NCI-H2196 (cell line): ENCODE measurements around the gene L3MBTL1.
"Not testable (repeated sequence)": the region's sequence is repeated elsewhere in the genome, so short reads cannot be mapped to it uniquely, and the experiment has no call there.

Experiments used
- DNase-seq: peaks from one replicate; lab custom pipeline; 2025; ENCODE audit not compliant: unreplicated experiment; lab: John Stamatoyannopoulos, UW

L3MBTL1 gene

DNA sequence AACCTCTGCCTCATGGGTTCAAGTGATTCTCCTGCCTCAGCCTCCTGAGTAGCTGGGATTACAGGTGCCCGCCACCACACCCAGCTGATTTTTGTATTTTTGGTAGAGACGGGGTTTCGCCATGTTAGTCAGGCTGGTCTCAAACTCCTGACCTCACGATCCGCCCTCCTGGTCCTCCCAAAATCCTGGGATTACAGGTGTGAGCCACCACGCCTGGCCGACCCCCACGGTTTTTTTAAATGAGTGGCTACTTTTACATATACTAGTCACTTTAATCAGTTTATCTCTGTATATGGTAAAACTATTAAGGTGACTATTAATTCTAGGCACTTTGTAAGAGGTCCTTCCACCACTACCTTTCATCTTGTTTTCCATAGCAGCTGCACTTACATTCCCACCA lies 5.5 kb upstream of the L3MBTL1 start:
- not testable (repeated sequence) for DNase-seq

DNA sequence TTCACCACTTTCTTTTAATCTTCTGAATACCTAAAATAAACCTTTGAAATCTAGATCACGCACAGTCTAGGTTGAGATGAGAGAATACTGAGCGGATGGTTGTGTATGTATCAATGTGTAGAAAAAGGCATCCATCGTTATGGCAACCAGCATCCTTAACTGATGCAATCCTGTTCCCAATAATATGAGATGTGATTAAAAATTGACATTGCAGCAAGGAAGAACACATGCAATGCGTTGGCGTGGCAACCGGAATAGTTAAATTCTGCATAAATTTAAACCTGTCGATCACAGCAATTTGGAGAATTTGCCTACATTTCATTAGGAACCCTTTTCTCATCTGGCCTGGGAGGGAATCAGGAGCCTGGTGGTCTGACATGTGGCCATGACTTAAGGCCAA lies 1.3 kb upstream of the L3MBTL1 start:
- no peak for DNase-seq

DNA sequence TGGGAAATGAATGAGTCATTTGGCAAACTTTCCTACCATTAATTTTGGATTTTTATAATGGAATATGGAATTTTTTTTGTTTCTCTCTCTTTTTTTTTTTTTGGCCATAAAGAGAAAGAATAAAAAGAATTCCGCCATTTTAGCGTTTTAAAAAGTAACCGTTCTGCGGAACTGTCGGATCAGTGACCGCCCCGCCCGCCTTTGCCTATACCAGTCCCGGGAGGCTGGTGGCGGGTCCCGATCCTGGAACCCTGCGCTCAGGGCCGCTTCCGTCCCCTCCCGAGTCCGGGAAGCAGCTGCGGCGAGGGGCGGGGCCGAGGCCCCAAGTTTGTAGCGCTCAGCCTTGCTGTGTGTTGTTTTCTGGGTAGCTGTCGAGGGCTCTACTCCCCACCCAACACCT lies 609 bp downstream of the L3MBTL1 start:
- DNase-seq, result no peak

DNA sequence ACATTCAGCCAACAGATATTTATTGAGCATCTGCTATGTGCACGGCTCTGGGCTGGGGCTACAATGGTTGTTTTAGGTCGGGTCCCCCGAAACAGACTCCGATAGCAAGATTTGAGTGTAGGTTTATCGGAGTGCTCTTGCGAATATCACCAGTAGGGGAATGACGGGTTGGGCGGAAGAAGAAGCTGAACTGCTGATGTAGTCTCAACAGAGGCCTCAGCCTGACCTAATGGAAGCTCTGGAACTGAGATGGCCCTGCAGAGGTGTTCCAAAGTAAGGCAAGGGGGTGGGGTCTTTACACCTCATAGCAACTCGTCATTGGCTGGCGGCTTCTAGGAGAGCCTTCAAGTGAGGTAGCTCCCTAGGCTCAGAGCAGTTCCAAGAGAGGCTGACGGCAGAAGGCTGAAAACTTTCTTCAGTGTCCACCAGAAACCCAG lies 1.1 kb downstream of the L3MBTL1 start:
- DNase-seq, result no peak

DNA sequence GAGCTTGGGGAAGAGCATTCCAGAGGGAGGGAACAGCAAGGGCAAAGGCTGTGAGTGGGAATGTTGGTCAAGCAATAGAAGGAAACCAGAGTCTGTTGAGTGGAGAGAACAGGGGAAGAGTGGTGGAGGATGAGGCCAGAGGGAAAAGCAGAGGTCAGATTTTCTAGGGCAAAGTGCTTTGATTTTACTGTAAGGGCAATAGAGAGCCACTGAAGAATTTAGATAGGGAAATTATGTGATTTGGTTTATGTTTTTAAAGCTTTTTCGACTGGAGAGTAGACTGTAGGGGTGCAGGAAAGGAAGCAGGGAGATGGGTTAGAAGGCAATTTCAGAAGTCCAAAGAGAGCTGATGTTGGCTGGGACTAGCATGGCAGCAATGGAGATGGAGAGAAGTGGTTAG lies 4.4 kb downstream of the L3MBTL1 start:
- DNase-seq, result no peak

DNA sequence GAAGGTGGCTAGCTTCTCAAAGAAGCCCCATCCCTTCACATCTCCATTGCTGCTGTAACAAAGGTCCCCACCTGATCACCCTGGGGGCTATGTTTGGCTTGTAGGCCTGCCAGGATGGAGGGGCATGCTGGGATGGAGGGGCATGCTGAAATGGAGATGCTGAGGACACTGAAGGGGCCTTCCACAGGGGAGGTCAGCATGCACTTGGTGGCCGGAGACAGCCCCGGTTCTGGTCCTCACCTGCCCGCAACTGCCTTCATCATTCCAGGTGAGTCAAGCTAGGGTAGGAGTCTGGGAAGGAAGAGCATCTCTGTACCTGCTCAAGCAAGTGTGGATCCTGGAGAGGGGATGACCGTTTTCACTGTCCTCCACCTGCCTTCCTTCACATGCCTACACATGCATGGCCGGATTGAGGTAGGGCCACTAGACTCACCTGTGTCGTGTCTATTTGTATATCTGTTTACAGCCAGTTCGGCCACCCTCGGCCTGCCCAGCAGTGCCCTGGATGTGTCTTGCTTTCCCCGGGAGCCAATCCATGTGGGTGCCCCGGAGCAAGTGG lies 6.0 kb downstream of the L3MBTL1 start:
- DNase-seq, result no peak

DNA sequence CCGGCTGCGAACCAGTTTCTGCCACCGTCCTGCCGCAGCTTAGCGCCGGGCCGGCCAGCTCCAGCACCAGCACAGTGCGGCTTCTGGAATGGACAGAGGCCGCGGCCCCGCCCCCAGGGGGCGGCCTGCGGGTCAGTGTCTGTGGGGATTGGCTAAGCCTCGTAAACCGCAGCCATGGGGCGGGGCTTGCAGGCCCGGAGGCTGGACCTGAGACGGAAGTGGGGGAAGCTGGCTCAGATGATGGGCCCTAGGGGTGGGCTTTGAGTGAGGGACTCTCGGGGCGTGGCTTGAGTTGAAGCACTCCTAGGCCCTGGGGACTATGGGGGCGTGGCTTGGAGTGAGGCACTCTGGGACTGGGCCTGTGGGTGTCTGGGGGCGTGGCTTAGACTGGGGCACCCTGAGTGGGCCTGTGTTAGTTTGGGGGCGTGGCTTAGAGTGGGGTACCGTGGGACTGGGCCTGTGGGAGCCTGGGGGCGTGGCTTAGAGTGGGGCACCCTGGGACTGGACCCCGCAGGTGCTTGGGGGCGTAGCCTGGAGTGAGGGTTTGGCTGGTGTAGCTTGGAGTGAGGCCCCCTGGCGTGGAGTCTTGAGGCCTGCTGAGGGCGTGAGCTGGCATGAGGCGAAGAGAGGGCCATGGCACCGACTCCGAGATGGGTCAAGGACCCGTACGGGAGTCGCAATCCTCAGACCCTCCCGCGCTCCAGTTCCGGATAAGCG lies 6.6 kb downstream of the L3MBTL1 start:
- peak; percentile 96 for DNase-seq

DNA sequence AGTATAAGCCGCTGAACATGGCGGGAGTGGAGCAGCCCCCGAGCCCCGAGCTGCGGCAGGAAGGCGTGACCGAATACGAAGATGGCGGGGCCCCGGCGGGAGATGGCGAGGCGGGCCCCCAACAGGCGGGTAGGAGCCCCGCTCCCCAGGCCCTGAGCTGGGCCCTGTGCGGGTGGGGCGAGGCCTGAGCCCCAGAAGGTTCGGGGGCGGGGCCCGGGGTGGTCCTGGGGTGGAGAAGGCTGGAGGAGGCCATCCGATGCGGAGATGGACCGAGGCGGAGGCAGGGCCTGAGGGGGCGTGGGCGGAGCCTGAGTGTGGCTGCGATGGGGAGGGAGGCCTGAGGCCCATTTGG lies 7.1 kb downstream of the L3MBTL1 start:
- DNase-seq, result peak; percentile 24

DNA sequence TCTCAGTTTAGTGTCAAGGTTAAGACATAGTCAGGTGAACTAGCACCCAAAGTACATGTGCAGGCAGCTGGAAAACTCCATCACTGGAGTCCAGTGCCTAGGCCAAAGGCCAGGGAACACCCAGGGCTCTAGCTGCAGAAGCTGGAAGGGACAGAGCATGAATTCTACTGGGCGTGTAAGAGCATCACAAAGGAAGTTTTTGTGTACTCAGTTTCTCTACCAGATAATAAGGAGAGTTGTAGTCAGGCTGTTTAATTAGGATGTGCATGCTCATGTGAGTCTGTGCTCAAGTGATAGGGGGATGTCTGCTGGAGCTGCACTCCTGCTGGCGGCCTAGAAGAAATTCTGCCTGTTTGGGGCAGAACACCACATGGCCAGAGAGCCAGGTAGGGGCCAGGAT lies 8.1 kb downstream of the L3MBTL1 start:
- no peak for DNase-seq

DNA sequence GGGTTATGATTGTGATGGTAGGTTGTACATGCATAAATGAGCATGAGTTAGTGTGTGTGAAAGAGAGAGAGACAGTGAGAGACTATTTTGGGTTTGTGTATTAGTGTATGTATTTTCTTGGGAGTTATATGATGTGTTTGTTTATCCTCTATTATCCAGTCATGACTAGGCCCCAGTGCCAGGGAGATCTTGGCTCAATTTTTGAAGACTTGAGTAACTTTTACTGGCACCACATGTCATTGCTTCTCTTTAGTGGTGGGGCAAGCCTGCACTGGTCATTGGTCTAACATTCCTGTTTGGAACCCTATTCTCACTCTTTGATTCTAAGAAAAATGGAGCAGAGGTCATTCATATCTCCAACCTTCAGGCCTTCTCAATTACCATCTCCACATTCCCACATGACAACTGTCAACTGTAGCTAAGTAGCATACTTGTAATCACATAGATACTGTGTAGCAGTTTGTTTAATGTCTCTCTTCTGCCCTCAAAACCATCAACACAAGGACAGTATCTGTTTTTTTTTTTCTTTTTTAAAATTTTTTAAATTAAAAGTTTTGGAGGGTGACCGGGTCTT lies 8.8 kb downstream of the L3MBTL1 start:
- DNase-seq, result no peak

DNA sequence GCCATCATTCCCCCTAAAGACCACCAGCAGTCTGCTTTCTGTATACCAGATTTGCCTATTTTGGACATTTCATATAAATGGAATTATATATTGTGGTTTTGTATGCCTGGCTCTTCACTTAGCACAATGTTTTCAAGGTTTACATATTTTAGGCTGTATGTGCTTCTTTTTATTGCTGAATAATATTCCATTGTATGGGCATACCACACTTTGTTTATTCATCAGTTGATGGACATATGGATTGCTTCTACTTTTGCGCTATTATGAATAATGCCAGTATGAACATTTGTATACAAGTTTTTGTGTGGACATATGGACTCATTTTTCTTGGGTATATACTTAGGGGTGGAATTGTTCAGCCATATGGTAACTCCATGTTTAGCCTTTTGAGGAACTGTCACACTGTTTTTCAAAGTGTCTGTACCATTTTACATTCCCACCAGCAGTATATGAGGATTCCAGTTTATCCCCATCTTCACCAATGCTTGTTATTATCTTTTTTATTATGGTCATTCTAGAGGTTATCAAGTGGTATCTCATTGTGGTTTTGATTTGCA lies 12.7 kb downstream of the L3MBTL1 start:
- no peak for DNase-seq

DNA sequence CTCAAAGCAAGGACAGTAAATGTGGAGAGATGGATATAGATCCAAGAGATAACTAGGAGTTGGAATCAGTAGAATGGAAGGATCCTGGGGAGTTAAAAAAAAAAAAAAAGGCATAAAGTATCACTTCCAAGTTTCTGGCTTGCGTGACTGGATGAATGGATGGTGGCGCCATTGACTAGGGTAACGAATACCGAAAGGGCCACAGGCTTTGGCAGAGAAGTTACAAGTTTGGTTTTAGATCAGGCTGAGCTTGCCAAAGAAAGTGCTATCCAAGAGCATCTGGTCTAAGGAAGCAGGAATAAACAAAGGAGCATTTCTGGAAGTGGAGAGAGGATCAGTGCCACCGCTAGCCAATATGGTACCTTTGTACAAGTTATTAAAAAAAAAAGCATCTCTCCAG lies 17.5 kb downstream of the L3MBTL1 start:
- DNase-seq, result no peak

DNA sequence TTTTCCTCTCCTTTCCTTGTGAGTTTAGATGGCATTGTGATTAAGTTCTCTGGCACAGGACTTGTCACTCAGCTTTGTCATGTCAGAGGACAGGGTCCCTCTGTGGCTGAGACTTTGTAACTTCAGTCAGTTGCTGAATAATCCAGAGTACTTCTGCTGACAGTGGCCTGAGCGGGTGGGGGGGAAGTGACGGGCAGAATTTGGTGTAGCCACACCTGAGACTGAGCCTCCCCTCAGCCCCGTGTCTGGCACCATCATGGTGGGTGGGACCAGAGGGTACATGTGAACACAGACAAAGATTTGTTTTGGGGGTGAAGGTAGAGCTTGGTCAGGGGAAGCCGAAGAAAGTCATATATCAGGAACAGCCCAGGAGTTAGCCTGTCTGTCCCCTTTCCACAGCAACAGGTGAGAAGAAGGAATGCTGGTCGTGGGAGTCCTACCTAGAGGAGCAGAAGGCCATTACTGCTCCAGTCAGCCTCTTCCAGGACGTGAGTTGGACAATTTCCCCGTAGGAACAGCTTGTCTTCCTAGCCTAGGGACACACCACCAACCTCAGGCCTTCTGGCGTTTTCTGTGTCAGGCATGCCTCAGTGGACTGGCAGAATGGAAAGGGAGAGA lies 20.9 kb downstream of the L3MBTL1 start:
- no peak for DNase-seq

DNA sequence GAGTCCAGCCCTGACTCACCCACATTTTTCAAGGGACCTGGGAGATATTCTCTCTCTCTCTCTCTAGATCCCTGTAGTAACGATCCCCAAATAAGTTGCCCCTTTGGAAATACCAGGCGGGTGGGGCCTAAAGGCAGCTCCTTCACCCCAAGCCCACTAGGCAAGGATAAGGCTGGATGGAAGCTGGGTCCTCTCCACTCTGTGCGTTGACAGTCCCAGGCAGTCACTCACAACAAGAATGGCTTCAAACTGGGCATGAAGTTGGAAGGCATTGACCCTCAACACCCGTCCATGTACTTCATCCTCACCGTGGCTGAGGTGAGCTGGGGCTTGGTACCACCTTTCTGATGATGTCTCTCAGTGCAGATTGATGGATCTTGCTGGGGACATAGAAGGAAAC lies 21.6 kb downstream of the L3MBTL1 start:
- DNase-seq, result no peak

DNA sequence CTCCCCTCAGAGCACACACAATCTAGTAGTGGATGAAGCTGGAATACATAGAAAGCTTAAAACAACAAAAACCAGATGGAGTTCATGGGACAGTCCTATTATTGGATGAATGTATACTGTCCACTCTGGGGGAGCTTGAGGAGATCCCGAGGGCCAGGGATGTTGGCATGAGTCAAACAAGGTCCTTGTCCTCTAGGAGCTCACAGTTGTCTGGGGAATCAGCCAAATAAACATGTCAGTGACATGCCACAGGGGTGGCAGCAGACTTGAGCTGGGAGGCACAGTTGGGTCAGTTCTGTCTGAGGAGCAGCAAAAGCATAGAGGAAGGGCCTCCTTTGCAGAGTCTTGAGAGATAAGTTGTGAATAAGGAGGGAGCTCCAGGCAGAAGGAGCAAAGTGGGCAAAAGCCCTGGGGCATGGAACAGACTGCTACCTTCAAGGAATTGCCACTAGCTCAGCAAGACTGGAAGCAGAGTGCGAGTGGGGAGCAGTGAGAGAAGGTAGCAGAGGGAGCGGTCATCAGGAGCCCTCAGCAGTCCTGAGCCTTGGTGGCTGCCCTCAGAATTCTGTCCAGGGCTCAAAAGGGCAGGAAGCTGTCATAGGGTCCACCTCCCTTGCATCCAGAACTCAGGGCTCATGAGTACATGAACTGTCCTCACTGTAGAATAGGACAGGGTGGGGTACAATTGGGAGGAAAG lies 22.1 kb downstream of the L3MBTL1 start:
- no peak for DNase-seq

DNA sequence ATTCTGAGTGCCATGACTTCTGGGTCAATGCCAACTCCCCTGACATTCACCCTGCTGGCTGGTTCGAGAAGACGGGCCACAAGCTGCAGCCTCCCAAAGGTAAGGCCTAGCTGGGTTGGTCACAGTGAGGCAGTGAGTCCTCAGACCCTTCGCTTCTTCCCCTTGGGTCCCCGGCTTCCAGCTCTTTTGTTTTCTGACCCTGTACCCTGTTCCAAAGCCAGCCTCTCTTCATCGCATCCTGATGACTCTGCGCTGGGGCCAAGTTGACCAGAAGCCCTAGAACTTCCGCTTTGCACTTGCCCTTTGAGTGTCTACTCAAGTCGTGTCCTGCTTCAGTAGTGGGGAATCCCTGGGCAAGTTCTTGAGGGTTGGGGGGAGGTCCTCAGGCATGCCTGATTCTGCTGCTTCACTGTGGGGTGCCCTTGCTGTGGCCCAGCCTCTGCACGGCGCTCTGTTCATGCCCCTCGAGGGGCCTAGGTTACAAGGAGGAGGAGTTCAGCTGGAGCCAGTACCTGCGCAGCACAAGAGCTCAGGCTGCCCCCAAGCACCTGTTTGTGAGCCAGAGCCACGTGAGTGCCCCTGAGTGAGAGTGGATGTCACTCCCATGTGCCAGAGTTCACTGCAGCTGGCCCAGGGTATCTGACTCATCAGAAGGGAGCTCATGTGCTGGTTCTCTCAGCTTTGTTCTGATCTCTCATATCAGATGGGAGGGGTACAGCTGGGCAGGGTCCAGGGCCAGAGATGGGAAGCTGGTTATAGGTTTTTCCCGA lies 23.0 kb downstream of the L3MBTL1 start:
- DNase-seq, result no peak

DNA sequence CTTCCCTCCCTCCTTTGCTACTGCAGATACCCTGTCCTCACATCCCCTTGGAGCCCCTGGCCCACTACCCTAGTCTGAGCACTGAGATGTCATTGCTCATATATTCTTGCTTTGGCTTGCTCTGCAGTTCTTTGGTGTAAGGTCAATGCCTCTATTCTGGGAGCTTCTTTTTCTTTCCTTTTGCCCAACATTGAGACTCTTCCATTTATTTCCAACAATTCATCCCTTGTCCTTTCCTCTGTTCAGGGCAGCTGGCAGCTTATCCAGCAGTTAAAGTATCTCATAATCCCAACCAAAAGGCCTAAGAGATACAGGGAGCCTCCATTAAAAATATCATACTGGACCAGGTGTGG lies 23.6 kb downstream of the L3MBTL1 start:
- DNase-seq, result no peak

DNA sequence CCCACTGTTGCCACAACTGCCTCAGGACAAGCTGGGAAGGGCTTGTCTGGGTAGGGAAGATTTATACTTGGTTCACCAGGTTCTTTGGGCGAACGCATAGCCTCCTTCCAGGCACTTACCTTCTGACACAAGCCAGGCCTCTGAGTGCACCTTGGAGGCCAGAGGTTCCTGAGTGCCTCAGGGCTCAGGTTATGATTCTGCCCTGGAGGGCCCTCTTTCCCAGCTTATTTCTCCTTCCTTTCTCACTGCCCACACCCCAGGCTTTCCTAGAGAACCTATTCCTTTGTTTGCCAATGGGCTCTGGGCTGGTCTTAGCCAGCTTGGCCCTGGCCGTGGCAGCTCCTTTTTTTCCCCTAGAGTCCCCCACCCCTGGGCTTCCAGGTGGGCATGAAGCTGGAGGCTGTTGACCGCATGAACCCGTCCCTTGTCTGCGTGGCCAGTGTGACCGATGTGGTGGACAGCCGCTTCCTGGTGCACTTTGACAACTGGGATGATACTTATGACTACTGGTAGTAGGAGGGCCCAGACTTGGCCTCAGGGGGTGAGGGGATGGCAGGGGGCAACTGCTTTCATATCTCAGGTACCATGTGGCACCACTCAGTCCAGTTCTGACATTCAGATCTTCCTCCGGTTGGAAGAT lies 25.0 kb downstream of the L3MBTL1 start:
- no peak for DNase-seq

DNA sequence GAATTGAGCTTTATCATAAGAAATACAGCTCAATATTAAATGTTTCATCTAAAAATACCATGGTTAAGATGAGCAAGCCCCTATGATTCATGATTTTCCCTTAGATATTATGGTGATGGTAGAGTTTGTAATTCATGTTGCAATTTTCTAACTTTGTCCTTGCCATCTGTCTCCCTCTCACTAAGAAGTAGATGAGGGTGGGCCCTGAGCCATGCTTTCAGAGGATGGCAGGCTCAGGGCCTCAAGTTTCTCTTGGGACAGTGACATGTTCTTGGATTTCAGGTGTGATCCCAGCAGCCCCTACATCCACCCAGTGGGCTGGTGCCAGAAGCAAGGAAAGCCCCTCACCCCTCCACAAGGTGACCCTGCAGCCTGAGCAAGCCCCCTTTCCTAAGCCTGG lies 25.6 kb downstream of the L3MBTL1 start:
- DNase-seq, result no peak

DNA sequence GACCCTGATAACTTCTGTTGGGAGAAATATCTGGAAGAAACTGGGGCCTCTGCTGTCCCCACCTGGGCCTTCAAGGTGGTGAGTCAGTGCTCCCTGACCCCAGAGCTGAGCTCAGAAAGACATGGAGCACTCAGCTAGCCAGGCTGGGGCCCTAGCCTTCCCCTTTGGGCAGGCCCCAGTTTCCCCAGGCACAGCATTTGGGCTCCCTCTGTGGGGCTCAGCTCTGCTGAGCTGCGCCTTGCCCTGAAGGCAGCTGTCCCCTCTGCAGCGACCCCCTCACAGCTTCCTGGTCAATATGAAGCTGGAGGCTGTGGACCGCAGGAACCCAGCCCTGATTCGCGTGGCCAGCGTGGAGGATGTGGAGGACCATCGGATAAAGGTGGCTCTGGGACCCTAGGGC lies 26.5 kb downstream of the L3MBTL1 start:
- DNase-seq, result no peak
